Measurements from ENCODE around the gene ARID3C.
A peak's percentile ranks its signal among the peaks of the same experiment; 100 is the strongest.

Gene ARID3C

GRCh38 chr9:34592895-34593601, 35.8 kb downstream of the ARID3C start:
- no peak for DNase-seq (ENCODE audit: low read depth)
- H3K4me3 ChIP-seq (ENCODE audit: low read depth, low read length), result no peak overlapping the region
- no peak for TF ChIP-seq CTCF (conservative IDR thresholded peaks at IDR 0.05; ENCODE audit: low read depth, low read length)

GRCh38 chr9:34591917-34592866, 36.7 kb downstream of the ARID3C start:
- DNase-seq (ENCODE audit: low read depth), result no peak
- no peak overlapping the region for H3K4me3 ChIP-seq (ENCODE audit: low read depth, low read length)
- TF ChIP-seq CTCF (conservative IDR thresholded peaks at IDR 0.05; ENCODE audit: low read depth, low read length), result no peak

DNA sequence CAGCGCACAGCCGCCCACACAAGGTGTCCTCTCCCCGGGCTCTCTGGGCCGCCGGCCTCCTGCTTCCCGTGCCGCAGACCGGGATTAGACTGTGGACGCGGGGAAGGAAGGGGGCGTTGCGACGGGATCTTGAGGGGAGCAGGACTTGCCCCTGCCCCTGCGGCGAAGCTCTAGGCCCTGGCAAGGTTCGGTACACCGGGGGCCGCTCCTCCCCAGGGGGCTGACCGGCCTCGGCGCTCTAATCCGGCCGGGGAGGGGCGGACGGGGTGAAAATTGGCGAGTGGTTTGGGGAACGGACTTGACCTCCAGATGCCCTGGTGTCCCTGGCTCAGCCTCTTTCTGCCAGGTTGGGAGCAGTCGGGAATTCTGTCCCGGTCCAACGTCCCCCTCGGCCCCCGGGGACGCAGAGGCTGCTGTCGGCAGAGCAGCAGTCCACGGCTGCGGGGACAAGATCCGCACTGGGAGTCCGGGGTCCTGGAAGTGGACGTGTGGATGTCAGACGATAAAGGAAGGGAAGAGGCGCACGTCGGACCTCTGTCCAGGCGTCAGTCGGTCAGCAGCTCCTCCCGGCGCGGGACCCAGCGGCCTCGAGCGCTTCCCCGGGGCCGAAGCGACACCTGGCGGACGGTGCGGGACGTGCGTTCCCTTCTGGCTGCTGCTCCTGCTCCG, 37.5 kb downstream of the ARID3C start:
- peak; percentile 81 for TF ChIP-seq CTCF (conservative IDR thresholded peaks at IDR 0.05; ENCODE audit: low read depth, low read length)
- H3K4me3 ChIP-seq (ENCODE audit: low read depth, low read length), result peak overlapping the region; percentile 5
- DNase-seq (ENCODE audit: low read depth), result peak; percentile 82

GRCh38 chr9:34590381-34591247, 38.3 kb downstream of the ARID3C start:
- TF ChIP-seq CTCF (conservative IDR thresholded peaks at IDR 0.05; ENCODE audit: low read depth, low read length), result no peak
- no peak for DNase-seq (ENCODE audit: low read depth)
- no peak overlapping the region for H3K4me3 ChIP-seq (ENCODE audit: low read depth, low read length)

- no peak for TF ChIP-seq CTCF (conservative IDR thresholded peaks at IDR 0.05; ENCODE audit: low read depth, low read length)
- H3K4me3 ChIP-seq (ENCODE audit: low read depth, low read length), result peak within 1 kb of the TSS; percentile 24
- DNase-seq (ENCODE audit: low read depth), result no peak
Measured at GRCh38 chr9:34589636-34590380, 39.1 kb downstream of the ARID3C start, which contains the start of gene CNTFR. TSS of gene CNTFR (minus strand) at chr9:34589724. CDS start at chr9:34568981, 20,743 bp downstream.

All from choroid plexus epithelial cell (primary cell).